ENCODE measurements around the gene LRP5.

DNA sequence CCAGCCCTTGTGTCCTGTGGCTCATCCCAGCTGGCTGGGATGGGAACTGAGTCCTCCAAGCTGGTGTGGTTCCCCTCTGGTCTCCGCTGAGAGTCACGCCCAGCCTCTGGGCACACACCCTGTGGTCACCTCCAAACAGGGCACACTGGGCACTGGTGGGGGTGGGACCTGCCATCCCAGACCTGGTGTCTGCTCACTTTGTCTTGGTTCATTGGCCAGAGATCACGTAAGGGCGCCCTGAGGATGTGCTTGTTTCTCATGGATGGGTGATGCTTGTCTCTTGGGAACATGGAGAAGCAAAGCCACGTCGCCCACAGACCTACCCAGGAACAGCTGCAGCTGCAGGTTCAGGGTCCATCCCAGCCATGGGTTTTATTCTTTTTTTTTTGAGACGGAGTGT lies 43.1 kb downstream of the LRP5 start:
- TF ChIP-seq, protein P1, sequence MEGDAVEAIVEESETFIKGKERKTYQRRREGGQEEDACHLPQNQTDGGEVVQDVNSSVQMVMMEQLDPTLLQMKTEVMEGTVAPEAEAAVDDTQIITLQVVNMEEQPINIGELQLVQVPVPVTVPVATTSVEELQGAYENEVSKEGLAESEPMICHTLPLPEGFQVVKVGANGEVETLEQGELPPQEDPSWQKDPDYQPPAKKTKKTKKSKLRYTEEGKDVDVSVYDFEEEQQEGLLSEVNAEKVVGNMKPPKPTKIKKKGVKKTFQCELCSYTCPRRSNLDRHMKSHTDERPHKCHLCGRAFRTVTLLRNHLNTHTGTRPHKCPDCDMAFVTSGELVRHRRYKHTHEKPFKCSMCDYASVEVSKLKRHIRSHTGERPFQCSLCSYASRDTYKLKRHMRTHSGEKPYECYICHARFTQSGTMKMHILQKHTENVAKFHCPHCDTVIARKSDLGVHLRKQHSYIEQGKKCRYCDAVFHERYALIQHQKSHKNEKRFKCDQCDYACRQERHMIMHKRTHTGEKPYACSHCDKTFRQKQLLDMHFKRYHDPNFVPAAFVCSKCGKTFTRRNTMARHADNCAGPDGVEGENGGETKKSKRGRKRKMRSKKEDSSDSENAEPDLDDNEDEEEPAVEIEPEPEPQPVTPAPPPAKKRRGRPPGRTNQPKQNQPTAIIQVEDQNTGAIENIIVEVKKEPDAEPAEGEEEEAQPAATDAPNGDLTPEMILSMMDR (conservative IDR thresholded peaks at IDR 0.05; ENCODE audit: low read depth in 2 of 2) = no peak
- TF ChIP-seq CREB1 (CRISPR knock-in tag; IDR thresholded peaks at IDR 0.05; ENCODE audit: low read depth) (no peak), POLR2AphosphoS5 (IDR thresholded peaks at IDR 0.05; ENCODE audit: low read depth) (no peak), EZH2 (IDR thresholded peaks at IDR 0.05; ENCODE audit: low read depth, unreplicated experiment) (no peak)
- TF ChIP-seq, protein P2, sequence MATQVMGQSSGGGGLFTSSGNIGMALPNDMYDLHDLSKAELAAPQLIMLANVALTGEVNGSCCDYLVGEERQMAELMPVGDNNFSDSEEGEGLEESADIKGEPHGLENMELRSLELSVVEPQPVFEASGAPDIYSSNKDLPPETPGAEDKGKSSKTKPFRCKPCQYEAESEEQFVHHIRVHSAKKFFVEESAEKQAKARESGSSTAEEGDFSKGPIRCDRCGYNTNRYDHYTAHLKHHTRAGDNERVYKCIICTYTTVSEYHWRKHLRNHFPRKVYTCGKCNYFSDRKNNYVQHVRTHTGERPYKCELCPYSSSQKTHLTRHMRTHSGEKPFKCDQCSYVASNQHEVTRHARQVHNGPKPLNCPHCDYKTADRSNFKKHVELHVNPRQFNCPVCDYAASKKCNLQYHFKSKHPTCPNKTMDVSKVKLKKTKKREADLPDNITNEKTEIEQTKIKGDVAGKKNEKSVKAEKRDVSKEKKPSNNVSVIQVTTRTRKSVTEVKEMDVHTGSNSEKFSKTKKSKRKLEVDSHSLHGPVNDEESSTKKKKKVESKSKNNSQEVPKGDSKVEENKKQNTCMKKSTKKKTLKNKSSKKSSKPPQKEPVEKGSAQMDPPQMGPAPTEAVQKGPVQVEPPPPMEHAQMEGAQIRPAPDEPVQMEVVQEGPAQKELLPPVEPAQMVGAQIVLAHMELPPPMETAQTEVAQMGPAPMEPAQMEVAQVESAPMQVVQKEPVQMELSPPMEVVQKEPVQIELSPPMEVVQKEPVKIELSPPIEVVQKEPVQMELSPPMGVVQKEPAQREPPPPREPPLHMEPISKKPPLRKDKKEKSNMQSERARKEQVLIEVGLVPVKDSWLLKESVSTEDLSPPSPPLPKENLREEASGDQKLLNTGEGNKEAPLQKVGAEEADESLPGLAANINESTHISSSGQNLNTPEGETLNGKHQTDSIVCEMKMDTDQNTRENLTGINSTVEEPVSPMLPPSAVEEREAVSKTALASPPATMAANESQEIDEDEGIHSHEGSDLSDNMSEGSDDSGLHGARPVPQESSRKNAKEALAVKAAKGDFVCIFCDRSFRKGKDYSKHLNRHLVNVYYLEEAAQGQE (IDR thresholded peaks at IDR 0.05; ENCODE audit: unreplicated experiment) = no peak
